Cerebellar cortex (tissue), 1 donor: ENCODE data around the gene SSH2.
A peak's percentile ranks its signal among the peaks of the same experiment; 100 is the strongest.

Experiments
- DNase-seq: peaks from one replicate; pipeline ENCODE4 v3.0.0-alpha.2; 2015; ENCODE audit warnings: low spot score

SSH2 gene

DNA sequence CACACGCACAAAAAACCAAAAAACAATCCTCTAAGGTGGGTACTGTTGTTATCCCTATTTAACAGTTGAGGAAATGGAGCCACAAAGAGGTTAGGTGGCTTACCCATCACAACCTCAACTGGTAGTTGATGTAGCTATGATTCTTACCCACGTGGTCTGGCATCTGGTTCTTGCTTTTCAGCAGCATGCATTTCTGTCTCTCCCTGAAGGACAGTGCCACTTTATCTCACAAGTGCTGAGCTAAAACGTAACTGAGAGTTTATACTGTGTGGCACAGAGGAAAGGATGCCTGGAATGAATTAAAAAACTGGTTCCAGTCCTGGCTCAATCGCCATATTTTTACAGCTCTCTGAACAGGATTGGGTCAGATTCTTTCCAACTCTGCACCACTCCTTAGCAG lies 305.4 kb downstream of the SSH2 start:
- DNase-seq: no peak

DNA sequence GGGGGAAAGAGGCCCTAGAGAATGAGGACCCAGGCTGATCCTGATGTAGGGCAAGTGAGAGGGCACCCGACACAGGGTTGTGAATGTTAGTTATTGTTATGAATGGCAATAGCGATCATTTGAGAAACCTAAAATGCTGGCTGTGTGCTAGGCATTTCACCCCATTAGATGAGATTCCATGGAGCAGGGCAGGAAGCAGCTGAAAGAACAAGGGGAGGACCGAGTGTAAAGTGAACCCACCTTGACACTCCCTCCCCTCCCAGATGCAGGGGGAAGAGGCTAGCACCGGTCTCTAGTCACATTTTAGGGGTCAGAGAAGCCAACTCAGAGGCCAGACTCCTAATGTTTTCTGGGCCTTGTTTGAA lies 306.8 kb downstream of the SSH2 start:
- no peak for DNase-seq

DNA sequence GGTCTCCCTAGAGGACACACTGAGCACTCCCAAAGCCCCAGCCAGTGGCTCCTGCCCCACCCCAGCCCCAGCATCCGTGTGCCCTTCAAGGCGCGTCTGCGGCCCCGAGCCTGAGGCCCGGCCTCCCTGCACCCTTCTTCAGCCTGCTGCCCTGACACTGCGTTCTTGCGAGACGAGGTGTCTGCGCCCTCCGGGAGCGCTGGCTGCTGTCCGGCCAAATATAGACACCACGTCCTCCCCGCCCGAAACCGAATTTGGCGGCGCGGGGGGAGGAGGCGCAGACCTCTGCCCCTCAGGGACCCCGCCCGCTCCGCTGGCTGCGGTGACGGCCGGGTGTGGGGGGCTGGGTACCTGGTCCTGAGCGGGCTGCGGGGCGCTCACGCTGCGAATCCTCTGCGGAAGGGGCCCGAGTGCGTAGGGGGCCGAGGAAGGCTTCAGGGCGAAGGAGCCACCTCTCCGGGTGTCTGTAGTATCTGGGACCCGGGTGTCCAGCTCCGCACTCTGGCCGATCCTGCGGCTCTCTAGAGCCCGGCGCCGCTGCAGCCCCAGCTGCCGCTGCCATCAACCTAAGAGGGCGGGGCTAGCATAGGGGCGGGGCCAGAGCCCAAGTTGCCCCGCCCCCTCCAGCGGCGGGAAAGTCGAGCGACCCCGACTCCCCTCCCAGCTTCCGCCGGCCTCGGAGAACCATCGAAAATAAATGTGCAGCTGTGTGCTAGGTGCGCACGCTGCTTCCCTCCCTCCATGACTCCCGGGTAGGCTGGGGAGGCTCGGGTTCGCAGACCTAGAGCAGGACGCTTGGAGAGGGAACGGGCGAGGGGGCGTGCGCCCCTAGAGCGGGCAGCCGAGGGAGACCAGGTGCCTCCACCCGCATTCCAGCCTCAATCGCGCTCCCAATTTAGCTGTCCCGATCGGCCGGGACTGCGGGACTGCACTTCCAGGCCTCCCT lies 307.4 kb downstream of the SSH2 start, which contains the start of gene CORO6:
Gene CORO6, minus strand, starts transcription at position 576 of the 946 bp plus-strand sequence. CDS start 1,491 bp downstream, outside the sequence.
- peak; percentile 57 for DNase-seq

GRCh38 chr17:29621751-29622194 lies 308.3 kb downstream of the SSH2 start:
- peak; percentile 37 for DNase-seq

GRCh38 chr17:29620779-29621500 lies 309.1 kb downstream of the SSH2 start:
- DNase-seq: no peak

- no peak for DNase-seq
Observed at GRCh38 chr17:29620271-29620670, 309.8 kb downstream of the SSH2 start.

DNA sequence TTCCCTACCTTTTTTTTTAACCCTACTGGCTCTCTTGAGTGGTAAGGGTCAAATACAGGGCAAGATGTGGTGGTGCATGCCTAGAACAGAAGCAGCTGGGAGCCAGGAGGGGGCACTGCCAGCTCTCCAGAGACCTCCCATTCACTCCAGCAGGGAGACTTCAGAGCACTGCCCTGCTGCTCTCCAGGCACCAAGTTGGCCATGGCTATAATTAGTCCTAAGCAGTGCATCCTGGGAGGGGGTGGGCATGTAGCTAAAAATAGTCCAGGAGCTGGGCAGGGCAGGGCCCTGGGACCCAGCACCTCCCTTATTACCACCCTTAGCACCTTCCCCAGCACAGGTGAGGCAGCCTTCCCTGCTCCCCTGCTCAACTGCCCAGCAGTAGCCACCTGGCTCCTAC lies 310.8 kb downstream of the SSH2 start:
- peak; percentile 37 for DNase-seq

GRCh38 chr17:29618272-29619065 lies 311.6 kb downstream of the SSH2 start:
- DNase-seq: no peak

DNA sequence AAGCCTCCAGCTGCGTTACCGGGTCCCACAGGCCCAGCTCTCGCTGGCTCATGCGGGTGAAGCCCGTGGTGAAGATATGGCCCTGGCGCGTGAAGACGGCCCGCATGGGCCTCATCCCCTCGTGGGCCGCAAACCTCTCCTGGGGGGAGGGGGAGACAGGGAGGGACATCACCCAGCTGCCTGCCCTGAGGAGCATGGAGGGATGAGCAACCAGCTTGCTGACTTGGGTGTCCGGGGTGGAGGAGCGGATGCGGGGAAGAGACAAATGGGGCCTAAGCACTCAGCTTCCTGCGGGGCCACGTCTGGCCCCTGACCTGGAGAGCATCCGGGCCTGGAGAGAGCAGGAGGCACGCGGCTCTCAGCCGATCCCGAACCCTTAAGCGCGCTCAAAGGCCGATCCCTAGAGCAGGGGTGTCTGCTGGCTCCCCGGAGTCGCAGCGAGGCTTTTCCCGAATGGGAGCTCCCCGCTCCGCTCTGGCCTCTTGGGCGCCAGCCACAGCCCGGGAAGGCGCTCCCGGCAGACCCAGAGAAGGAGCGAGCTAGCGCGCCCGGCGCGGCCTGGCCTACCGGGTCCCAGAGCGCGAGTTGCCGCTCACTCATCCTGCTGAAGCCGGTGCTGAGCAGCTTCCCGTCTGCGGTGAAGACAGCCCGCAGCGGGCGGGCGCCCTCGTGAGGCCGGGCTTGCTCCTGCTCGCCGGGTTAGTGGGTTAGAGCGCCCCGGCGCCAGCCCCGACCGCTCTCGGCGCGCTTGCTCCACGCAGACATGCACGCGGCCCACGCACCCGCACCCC lies 312.4 kb downstream of the SSH2 start:
- peak; percentile 56 for DNase-seq

DNA sequence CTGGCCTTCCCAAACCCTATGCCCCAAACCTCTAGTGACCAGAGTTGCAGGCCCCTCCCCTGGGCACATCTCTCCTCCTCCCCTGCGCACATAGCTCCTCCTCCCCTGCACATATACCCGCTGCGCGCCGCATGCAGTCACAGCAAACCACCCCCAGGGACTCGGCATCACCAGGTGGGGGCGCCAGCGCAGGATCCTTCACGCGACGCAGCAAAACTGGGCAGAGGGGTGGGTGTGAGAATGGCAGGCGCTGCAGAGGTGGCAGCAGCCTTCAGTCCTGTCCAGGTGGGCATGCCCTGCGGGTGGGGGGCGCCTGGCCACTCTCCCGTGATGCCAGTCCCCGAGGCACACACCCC lies 312.9 kb downstream of the SSH2 start:
- DNase-seq: peak; percentile 33

- DNase-seq: no peak
Observed at GRCh38 chr17:29616300-29617048, 313.6 kb downstream of the SSH2 start.

DNA sequence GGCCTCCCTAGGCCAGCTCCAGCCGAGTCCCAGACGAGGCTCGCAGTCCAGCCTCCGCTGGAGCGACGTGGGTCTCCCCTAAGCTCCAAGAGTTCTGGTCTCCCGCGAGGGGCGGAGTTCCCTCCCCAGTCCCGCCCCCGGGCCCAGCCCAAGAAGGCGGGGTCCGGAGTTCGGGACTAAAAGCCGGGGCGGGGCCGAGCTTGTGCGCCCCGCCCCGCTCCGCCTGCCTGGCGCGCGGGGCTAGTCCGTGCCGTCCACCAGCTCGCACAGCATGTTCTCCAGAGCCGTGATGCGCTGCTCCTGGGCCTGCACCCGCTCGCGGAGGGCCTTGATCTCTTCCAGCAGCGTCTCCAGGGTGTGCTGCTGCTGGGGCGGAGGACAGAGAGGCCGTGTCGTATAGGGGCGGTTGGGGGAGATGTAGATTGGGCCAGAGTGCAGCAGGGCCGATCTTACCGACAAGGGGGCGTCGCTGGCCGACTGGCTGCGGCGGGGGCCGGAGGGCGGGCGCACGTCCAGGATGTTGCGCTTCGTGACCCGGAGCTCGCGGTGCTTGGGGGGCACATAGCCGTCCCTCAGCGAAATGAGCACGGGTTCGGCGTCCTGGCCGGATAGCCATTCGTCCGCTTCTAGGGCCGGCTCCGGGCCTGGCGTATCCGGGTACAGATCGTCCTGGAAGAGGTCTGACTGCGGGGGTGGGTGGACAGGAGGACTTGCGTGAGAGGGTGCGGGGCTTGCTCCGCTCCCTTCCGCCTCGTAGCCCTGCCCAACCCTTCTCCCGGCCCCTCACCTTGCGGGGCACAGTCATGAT lies 314.3 kb downstream of the SSH2 start:
- DNase-seq: peak; percentile 70

- DNase-seq: no peak
Observed at GRCh38 chr17:29615048-29615385, 315.0 kb downstream of the SSH2 start.

DNA sequence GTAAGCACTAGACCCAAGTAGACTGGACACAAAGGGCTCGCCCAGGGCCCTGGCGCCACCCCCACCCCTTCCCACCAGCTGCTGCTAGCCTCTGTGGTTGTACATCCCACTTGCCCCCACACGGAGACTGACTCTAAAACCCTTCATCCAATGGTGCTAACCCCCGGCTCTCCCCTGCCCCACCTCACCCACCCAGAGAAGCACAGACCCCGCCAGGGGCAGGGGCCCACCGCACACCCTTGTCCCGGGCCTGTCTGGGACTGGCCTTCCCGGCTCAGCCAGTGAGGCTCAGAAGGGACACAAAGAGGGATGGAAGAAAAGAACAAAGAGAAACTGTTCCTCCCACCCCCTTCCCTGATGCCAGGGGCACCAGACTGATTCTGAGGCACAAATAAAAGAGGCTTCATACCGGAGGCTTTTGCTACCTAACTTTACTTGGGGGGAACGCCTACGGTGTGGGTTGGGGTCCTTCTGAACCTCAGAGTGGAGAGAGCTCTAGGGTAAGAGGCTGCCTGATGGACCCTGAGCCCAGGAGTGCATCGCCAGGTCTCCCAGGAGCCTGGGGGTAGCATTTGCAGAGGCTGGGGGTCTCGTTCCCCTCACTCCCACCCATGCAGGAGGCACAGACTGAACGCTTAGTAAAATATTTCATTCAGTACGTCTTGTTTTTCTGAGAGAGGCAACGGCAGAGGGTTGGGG lies 315.5 kb downstream of the SSH2 start:
- no peak for DNase-seq

GRCh38 chr17:29613856-29614255 lies 316.2 kb downstream of the SSH2 start:
- DNase-seq: no peak

- DNase-seq: peak; percentile 59
Observed at GRCh38 chr17:29613352-29613837, 316.6 kb downstream of the SSH2 start.

- DNase-seq: no peak
Observed at GRCh38 chr17:29612404-29613280, 317.4 kb downstream of the SSH2 start.

- no peak for DNase-seq
Observed at GRCh38 chr17:29612094-29612403, 318.0 kb downstream of the SSH2 start.
